HG02678 (cell line): Measurements from ENCODE around the gene PTPN3.
A peak's percentile ranks its signal among the peaks of the same experiment; 100 is the strongest.

Source experiments
- ATAC-seq: cut with Tn5 transposase; IDR thresholded peaks from one replicate; pipeline ENCODE4 v1.9.1; 2021; ENCODE audit warnings: mild to moderate bottlenecking, moderate library complexity; ENCODE audit not compliant: unreplicated experiment

PTPN3 gene

DNA sequence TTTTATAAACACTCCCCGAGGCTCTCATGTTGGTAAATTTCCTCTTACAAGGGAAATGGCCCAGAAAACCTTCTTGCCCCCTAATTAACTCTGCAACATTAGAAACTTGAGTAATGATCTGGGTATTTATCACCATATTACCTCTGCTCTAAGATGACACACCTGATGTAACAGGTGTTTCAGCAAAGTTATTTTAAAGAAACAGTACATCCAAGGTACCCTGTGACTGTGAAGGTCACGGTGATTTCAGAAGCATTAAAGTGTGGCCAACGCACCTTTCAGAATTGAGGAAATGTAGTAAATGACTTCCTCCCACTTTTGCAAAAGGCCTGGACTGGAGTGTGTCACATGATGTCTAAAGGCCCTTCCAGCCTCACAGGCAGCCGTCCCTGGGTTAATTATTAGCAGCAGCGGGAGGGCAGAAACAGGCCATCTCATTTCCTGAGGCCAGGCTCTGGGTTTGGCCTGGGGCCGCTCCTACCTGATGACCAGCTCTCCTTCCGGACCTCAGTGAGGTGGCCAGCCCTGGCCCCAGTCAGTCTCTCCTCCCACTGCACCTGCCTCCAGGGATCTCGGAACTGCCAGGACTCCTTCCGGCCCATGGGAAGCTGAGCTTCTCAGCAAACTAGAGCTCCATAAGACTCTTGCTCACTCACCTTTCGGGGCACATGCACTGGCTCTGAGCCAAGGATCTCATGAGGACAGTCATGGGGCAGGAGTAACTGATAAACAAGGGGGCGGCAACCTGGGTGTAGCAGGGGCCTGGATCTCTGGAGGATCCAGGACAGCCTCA is 20.7 kb downstream of the PTPN3 start:
- ATAC-seq = peak; percentile 96

DNA sequence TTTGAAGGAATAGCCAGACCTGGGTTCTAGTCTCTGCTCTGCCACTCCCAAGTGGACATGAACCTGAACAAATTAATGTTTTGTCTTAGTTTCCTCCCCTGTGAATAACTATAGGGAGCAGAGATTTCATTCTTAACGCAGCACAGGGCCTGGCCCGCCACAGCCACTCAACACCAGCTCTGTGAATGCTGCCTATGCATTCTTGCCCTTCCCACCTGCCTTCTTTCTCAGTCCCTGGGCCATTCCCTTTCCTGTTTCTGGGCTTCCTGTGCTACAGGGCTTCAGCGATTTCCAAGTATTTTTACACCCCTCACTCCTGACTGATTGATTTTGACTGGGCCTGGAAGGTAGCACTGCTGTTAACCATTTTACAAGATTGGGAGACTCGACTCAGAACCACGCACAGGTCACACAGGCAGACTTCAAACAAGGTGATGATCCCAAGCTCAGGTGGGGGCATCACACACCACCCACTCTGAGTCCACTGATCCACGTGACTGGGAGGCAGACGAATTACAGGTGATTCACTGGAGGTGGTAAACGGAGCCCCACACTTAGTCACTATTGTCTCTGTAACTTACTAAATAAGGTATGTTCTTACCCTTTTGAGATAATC is 21.4 kb downstream of the PTPN3 start:
- ATAC-seq = no peak

DNA sequence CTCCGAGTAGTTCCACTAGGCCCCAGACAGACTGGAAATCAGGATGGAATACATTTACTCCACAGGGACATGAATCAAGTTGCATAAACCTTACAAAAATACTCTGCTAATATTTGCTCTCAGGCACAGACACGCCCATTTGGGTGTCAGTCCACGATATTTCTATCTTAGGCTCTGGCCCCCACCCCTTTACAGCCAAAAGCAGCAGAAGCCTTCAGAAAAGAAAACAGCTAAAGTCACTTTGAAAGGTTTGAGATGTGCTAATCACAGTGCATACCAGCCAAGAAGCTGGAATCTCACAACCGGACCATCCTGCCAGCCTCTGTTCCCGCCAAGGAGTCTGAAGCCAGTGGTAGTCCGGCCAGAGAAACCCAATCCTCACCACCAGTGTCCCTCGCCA is 22.6 kb downstream of the PTPN3 start:
- no peak for ATAC-seq

DNA sequence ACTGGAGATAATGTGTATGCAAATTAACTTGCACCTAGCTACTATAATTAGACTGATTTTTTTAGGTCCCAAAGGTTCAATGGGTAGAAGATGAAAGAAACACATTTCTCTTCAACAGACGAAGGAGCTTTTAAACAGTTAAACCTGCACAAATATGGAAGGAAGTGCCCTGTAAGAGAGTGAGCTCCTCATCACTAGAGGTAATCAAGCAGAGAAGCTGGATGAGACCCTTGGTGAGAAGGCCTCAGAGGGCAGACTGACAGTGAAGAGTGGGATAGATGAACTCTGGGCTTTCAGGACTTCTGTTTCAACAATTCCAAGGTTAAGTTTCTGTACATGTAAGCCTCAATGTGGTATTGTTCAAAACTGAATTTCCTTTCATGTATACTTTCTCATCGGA is 23.2 kb downstream of the PTPN3 start:
- ATAC-seq = no peak

DNA sequence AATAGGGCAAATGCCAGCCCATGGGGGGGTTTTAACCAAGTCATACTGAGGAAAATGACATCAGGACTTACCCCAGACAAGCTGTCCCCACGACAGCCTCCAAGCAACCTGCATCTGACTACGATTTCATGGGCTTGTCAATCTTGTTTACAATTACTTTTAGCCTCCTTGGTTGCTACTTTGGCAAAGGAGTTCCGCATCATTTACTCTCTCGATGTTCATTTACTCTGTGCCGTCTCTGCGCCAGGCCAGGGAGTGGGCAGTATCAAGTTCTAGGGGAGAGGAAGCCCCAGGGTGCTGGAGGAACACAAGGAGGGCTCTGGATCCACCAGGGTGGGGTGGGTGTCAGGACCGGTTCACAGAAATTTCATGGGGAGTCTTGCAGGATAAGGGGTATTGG is 23.9 kb downstream of the PTPN3 start:
- ATAC-seq = no peak

DNA sequence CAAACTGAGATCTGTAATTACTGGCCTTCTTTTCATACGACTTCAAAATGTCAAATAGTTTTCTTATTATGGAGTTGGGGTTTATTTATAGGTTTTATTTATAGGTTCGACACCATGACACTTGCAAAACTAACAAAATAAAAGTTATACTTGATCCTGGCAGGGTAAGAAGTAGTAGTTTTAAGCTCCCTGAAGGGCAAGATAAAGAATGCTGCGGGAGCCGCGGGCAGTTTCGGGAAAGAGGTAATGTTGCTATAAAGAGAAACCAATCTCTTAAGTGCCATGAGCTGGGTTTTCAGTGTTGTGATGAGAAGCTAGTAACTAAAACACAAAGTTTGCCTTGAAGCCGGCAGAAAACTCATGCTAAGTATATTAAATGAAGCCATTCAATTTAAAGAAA is 24.8 kb downstream of the PTPN3 start:
- ATAC-seq = no peak

DNA sequence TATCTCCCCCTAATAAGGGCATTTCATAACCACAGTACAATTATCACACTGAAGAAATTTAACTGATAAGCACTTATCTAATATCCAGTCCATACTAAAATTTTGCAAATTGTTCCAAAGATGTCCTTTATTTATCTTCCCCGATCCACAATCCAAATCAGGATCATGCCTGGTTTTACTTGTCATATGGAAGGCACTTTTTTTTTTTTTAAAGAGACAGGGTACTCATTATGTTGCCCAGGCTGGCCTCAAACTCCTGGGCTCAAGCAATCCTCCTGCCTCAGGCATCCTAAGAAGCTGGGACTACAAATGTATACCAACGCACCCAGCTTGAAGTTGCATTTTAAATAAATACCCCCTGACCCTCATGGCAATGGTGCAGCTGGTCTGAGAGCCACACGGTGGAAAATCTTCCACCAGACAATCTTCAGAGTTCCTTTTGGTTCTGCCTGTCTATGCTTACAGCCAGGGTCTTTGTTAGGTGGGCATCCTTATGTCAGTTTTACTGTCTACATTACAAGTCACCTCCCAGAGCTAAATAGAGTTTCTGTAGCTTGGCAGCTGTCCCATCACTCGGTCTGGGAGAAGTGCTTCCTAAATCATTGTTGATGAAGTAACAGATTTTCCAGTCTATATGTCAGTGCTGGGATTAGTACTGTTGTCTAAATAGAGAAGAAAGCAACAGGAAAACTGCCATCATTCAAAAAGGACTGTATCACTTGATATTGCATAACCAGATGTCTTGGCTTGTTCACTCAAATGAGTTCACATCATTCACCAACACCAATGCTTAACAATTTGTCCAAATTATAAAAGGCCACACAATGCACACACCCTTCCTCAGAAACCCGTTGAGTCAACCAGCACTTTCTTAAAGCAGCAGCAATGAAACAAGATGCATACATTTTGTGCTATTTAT is 26.4 kb downstream of the PTPN3 start:
- no peak for ATAC-seq

DNA sequence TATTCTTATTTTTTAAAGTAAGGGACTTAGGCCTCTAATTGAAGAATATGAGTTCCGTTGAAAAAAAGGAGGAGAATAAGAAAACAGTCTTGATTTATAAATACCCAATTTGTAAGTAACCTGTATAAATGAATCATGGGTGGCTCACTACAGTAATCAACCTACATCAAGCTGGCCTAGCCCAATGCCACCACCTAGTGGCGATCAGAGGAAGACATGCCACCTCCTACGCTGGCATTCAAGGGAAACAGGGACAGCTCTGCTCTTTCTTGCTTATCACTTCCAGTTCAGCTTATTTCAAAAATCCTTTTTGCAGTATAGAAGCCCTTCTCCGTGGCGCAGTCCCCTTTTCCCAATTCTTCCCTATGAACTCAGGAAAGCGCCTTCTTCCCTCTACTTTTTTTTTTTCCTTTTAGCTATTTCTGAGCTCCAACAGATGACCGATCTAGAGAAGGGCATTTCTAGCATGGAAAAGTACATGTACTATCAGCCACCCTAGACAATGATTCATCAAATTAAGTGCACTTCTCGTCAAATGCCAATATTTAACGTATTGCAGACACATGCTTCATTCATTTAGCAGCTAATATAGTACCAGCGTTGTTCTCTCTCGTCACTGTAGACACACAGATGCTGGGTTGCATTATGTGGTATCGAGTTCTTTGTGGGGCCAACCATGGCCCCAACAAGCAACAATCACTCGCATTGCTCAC is 28.3 kb downstream of the PTPN3 start:
- ATAC-seq = peak; percentile 96

DNA sequence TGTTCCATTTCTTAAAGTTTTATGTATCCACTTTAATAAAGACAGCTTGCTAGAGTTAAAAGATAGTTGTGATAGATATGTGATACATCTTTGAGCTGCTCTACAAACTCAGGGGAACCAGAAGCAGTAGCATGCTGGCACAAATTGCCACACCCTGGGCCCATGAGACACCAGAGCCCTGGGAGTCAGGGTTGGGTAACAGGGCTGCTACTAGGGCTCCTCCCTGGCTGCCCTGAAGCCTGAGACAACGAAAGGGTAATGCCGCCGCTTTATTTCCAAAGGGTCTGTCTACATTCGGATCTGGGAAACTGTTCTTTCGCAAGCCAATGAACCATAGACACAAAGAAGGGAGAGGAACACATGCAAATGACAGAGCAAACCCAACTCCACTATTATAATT is 29.2 kb downstream of the PTPN3 start:
- no peak for ATAC-seq

DNA sequence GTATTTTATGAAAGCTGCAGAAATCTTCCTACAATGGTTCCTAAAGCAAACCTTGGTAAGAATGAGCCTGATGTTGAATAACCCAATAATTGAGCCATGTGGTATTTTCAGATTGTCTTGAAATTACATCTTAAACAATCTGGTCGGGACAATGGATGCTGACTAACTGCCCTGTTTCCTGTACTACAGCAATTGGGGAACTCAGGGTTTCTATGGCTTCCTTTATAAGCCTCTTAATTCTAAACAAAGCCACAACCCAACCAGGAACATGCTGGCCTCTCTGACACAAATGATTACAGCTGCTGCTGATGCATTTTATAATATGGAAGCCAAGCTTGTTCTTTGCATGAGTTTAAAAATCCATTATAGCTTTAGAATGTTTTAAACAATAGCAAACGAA is 30.2 kb downstream of the PTPN3 start:
- no peak for ATAC-seq

DNA sequence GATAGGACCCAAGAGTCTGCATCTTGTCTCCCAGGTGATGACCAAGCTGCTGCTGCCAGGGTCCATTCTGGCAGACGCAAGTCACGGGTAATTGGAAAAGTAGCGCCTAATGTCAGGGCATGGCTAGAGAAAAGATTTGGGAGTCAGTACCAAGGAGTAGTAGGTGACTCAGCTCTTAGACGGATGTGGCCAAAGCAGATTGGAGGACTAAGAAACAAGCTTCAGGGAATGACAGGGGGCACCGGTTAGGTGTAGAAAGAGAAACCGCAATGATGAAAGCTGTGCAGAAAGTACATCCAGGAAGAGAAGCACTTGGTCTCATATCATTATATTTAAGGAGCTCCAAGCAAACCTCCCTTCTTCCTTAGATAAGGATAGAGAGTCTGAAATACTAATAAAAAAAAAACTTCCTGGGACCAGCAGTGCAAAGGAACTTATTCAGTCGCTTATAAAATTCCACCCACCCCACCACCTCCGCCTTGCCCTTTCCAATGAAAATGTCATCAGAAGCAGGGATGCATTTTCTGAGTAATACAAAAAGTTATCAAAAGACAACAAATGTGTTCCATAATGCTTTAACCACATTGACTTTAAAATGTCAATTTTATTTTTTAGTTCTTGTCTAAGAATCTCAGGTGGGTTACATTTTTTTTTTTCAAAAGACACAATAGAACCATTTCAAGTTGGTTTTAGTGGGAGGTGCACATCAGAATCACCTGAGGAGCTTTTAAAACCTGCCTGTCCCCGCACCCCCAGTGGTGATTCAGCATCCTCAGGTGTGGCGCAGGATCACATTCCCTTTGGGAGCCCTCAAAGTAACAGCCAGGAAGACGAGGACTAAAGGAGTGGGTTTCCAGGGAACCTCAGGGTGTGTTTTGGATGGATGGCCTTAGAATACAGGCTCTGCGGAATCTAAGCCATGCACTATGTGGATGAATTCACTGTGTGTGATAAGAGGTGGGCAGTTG is 31.2 kb downstream of the PTPN3 start:
- ATAC-seq = no peak

DNA sequence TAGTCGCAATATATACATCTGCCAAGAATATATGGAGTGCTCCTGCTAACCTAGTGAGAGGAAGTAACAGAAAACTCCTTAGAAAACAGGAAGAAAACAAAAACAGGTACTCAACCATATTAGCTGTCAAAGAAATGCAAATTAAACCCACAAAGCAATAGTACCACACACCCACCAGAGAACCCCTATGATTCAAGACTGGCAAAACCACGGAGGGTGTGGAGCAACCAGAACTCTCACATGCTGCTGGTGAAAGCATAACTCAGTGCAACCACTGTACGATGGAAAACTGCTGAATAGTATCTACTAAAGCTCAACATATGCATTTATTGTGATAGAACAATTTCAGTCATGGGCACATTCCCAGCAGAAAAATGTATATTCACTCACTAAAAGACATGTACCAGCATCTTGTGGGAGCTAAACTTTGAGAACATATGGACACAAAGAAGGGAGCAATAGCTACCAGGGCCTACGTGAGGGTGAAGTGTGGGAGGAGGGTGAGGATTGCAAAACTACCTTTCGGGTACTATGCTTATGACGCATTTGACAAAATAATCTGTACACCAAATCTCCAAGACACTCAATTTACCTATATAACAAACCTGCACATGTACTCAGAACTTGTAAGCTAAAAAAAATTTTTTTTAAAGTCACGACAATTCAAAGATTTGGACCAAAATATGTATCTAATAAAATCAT is 34.0 kb downstream of the PTPN3 start:
- ATAC-seq = no peak

DNA sequence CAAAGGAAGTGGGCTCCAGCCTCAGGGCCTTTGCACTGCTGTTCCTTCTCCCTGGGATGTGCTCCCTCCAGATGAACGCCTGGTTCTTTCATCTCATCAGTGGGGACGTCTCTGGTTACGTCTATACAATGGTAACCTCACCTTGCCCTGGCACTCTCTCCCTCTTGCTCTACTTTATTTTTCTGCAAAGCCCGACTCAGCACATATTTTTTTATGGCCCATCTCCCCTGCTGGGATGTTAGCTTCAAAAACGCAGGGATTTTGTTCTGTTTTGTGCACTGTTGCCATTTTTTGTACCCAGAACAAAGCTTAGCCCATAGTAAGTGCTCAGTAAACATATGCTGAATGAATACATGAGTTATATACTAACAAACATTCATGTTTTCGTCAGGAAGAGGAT is 37.5 kb downstream of the PTPN3 start:
- ATAC-seq = no peak

DNA sequence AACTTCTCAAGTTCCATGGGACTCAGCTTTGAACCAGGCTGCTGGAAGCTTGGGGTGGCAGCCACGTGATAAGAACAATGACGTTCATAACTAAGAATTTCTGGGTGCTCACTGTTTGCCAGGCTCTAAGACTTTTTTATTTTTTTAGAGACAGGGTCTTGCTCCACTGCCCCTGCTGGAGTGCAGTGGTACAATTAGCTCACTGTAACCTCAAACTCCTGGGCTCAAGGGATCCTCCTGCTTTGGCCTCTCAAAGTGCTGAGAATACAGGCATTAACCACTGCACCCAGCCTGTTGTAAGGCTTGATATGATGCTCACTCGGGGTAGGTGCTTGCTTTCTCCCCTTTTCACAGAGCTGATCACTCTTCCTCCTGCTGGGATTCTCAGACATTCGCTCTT is 38.7 kb downstream of the PTPN3 start:
- ATAC-seq = no peak

DNA sequence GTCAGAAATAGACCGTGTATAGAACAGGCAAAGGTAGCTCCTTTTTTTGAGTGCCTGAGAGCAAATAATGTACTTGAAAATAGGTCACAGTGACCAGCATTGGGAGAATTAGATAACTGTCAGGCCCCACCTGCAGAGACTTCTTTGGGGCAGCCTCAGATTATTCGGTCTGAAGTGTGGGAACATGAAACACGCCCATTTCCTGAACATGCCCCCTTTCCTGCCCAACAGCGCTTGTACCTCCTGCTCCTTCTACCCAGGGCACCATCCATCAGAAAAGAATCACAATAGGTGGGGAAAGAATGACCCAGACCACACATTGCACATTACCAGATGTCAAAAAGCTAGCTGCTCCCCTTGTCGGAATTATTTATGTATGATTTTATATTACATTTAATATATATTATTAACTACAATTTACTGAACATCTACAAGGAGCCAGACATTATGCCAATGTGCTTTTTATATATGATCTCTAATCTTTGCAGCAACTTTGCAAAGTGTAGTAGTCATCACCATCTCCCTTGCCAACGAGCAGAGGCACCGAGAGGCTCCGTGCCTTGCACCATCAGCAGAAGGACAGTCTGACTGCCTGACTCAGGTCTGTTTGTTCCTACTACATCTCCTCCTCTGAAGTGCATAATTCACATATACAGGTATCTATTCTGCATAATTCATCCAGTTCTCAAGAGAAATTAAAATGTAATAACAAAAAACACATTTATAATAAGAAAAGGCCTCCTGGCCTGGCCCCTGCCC is 39.5 kb downstream of the PTPN3 start:
- ATAC-seq = no peak

DNA sequence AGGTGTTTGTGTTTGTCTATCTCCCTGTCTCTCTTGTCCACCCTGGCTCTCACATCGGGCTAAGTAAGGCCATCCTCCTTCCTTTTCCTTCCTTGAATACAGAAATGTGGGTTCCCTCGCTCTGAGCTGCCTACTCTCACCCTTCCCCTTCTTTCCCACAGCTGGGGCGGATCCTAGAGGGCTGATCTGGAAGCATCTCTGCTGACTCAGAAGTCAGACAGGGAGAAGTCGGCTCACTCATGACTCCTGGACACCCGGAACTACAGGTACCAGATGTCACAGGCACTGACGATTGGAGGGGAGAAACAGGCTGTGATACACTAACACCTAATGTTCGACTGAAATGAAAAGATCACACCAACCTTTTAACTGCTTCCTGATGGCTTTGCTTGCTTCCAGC is 41.3 kb downstream of the PTPN3 start:
- no peak for ATAC-seq

DNA sequence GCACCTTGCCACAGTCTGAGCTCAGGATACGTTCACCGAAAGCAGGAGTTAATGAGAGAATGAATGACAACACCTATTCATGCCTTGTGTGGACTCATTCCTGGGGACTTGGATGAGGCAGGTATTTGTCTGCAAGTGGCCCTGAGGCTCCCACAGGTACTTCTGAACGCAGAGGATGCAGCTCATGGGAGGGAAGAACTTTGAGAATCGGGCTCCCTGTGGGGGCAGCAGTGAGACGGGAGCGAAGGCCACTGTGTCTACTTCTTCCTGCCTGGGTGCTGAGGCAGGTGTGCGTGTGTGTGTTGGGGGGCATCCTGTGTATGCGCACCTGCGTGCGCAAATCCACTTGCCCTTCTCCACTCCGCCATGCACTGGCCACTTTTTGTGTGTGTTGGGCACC is 42.2 kb downstream of the PTPN3 start:
- no peak for ATAC-seq

DNA sequence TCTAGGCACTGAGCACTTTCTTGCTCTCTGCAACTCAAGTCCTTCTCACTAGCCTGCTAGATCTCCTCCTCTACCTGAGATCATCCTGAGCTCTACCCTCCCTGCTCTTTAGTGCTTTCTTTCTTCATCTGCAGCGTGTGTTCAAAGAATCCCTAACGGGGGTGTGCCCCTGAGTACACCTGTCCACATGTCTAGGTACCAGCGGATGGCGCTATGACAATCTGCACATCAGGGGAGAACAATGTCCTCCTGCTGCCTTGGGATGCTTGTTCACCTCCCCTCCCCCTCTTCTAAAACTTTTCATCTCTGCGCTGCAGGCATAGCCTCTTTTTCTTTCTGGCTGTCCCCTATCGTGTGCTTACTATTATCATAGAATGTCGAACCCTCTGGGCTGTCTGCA is 42.7 kb downstream of the PTPN3 start:
- no peak for ATAC-seq
